ENCODE results near the gene GBX1. TPM values are rescaled to one million over a fixed set of nuclear protein-coding genes. Genes with fewer than 3 reads are reported as not detected.

The GBX1 gene
- total and polyA plus RNA-seq, 2 donors (not counting 1 experiment from before 2014, with no cell fraction given) = not detected

DNA sequence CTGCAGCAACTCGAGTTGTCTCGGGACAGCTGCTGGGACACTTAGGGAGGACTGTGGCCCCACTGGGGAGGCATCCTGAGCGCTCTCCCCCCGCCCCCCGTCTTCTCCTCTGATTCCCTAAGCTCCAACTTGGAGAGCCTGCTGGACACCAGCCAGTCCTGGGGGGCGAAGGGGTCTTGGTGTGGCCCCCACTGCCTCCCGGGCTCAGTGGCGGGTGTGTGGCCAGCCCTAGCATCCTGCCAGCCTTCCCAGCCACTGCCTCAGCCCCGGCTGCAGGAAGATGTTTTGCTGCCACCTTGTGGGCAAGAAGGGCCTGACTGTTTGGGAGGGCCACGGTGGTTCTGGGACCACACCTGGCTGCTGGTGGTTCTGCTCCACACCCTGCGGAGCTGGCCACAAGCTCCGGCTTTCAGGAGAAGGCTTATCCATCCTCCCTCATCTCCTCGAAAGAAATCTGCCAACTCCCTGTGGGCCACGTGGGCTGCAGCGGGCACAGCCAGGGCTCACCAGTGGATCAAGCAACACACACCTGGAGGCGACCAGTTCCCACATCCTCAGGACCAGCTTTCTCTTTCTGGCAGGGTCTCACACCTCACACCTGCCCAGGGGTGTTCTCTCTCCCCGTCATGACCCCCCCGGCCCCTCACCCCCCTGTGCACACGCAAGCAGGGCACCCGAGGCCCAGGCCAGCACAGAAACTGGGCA, 56.4 kb downstream of the GBX1 start:
- no peaks in the 10 kb centered on the region for H3K9me3 ChIP-seq (ENCODE audit: control insufficient read depth, insufficient read depth, low read depth, low read length)
- peak; percentile 61 to 69 for DNase-seq (ENCODE audit: low read depth in 2 of 2)
- no peak overlapping the region for H3K9ac ChIP-seq (ENCODE audit: insufficient read depth, low read length)
- TF ChIP-seq EZH2 (IDR thresholded peaks at IDR 0.05; ENCODE audit: low read length, missing control alignments) = no peak
- TF ChIP-seq, protein P1, sequence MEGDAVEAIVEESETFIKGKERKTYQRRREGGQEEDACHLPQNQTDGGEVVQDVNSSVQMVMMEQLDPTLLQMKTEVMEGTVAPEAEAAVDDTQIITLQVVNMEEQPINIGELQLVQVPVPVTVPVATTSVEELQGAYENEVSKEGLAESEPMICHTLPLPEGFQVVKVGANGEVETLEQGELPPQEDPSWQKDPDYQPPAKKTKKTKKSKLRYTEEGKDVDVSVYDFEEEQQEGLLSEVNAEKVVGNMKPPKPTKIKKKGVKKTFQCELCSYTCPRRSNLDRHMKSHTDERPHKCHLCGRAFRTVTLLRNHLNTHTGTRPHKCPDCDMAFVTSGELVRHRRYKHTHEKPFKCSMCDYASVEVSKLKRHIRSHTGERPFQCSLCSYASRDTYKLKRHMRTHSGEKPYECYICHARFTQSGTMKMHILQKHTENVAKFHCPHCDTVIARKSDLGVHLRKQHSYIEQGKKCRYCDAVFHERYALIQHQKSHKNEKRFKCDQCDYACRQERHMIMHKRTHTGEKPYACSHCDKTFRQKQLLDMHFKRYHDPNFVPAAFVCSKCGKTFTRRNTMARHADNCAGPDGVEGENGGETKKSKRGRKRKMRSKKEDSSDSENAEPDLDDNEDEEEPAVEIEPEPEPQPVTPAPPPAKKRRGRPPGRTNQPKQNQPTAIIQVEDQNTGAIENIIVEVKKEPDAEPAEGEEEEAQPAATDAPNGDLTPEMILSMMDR (conservative IDR thresholded peaks at IDR 0.05 in 1 of 2, IDR thresholded peaks at IDR 0.05 in 1 of 2; ENCODE audit: low read depth in 1 of 2, low read length in 2 of 2) = peak; percentile 69 to 75
- no peaks in the 10 kb centered on the region for H4K20me1 ChIP-seq (ENCODE audit: control insufficient read depth, extremely low read depth, insufficient read depth, low read length)
- no peaks in the 10 kb centered on the region for H3K27me3 ChIP-seq (ENCODE audit: control insufficient read depth, insufficient read depth, low read length)
- H3K4me1 ChIP-seq (ENCODE audit: control insufficient read depth, extremely low read depth, insufficient read depth, low read length) = peaks cover 19% of the 10 kb centered on the region
- H3K36me3 ChIP-seq (ENCODE audit: control insufficient read depth, insufficient read depth, low read length) = no peaks in the 10 kb centered on the region
- H3K4me3 ChIP-seq (replicated peaks in 1 of 4; ENCODE audit: control extremely low read depth in 1 of 4, insufficient read depth in 1 of 4, low read depth in 3 of 4, low read length in 4 of 4) = no peak overlapping the region
- no peak overlapping the region for H2AFZ ChIP-seq (ENCODE audit: low read length)
- H3K27ac ChIP-seq (ENCODE audit: insufficient read depth, low read length) = no peak overlapping the region
- H3K4me2 ChIP-seq (ENCODE audit: extremely low read depth, insufficient read depth, low read length) = no peak overlapping the region
- H3K79me2 ChIP-seq (ENCODE audit: control insufficient read depth, insufficient read depth, low read length) = peaks cover 24% of the 10 kb centered on the region

DNA sequence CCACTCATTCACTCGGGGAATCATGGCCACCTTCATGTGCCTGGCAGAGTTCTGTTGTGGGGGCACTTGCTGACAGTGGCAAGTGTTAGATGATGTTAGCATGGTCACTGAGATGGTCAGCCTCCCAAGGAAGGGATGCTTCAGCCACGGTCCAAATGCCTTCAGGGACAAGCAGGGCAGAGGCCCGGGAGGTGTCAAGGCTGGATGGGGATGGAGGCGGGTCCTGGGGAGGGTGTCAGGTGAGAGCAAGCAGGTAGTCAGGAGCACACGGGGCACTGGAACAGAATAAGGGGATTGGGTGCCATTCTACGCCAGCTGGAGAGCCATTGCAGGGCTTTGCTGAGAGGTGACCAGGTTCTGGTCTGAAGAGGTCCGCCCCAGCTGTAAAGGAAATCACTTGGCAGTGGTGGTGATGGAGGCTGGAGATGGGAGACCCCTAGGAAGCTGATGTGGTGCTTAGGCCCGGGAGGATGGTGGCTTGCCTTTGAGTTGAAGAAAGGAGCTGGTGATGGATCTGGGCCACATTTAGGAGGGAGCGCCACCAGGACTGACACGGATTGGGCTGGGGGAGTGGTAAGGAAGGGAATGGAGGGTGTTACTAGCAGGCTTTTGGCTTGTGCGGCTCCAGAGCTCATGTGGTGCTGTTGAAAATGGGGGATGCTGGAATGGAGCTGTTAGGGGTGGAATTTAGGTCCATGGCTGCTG, 57.1 kb downstream of the GBX1 start:
- H3K4me2 ChIP-seq (ENCODE audit: extremely low read depth, insufficient read depth, low read length) = no peak overlapping the region
- peaks cover 19% of the 10 kb centered on the region for H3K4me1 ChIP-seq (ENCODE audit: control insufficient read depth, extremely low read depth, insufficient read depth, low read length)
- H3K79me2 ChIP-seq (ENCODE audit: control insufficient read depth, insufficient read depth, low read length) = peaks cover 21% of the 10 kb centered on the region
- no peak overlapping the region for H2AFZ ChIP-seq (ENCODE audit: low read length)
- no peak for DNase-seq (ENCODE audit: low read depth in 2 of 2)
- H3K4me3 ChIP-seq (replicated peaks in 1 of 4; ENCODE audit: control extremely low read depth in 1 of 4, insufficient read depth in 1 of 4, low read depth in 3 of 4, low read length in 4 of 4) = no peak overlapping the region
- no peak overlapping the region for H3K27ac ChIP-seq (ENCODE audit: insufficient read depth, low read length)
- no peak overlapping the region for H3K9ac ChIP-seq (ENCODE audit: insufficient read depth, low read length)
- H3K36me3 ChIP-seq (ENCODE audit: control insufficient read depth, insufficient read depth, low read length) = no peaks in the 10 kb centered on the region
- TF ChIP-seq, protein P1 (conservative IDR thresholded peaks at IDR 0.05 in 1 of 2, IDR thresholded peaks at IDR 0.05 in 1 of 2; ENCODE audit: low read depth in 1 of 2, low read length in 2 of 2) = no peak
- no peak for TF ChIP-seq EZH2 (IDR thresholded peaks at IDR 0.05; ENCODE audit: low read length, missing control alignments)
- H4K20me1 ChIP-seq (ENCODE audit: control insufficient read depth, extremely low read depth, insufficient read depth, low read length) = no peaks in the 10 kb centered on the region
- no peaks in the 10 kb centered on the region for H3K27me3 ChIP-seq (ENCODE audit: control insufficient read depth, insufficient read depth, low read length)
- no peaks in the 10 kb centered on the region for H3K9me3 ChIP-seq (ENCODE audit: control insufficient read depth, insufficient read depth, low read depth, low read length)

Data from fibroblast of lung (primary cell).